PC-9 (cell line): ENCODE data around the gene GLS. TPM values are rescaled to one million over a fixed set of nuclear protein-coding genes. Genes with fewer than 3 reads are reported as not detected.

Experiments
- BruUV-seq: library from RNA; stranded (reverse); fragments of 400-500 nt; replicated peaks from 2 replicates; lab custom pipeline; 2021; lab: Mats Ljungman, UMichigan
- CTCF ChIA-PET: fragments of 300-600 bp; sonication (Branson Sonifier 250); formaldehyde crosslinking; loops from one replicate; lab custom pipeline; 2022; ENCODE audit warnings: antibody characterized with exemption; lab: Charles Lee
- POLR2A ChIA-PET: fragments of 300-600 bp; sonication (Branson Sonifier 250); formaldehyde crosslinking; loops from one replicate; lab custom pipeline; 2022; ENCODE audit warnings: antibody characterized with exemption; ENCODE audit not compliant: unreplicated experiment; lab: Charles Lee
- DNase-seq, 2 experiments: peaks; one replicate each; pipeline versions ENCODE4 v3.0.0 to v3.0.0-alpha.2; 2015 to 2022; ENCODE audit warnings: mixed read lengths in 1 of 2
- H2AFZ ChIP-seq: fragments of 200-600 bp; sonication (generic); 2 replicates; pipeline ENCODE4 v1.8.1; 2017; ENCODE audit warnings: antibody characterized with exemption
- H3F3A ChIP-seq: fragments of 200-600 bp; sonication (generic); 2 replicates; pipeline ENCODE4 v1.8.1; 2017; ENCODE audit warnings: antibody characterized with exemption, mild to moderate bottlenecking, low read depth; ENCODE audit not compliant: insufficient read depth
- H3K27ac ChIP-seq: fragments of 200-600 bp; sonication (generic); 2 replicates; pipeline ENCODE4 v1.6.1; 2016; ENCODE audit warnings: mixed run types
- H3K27me3 ChIP-seq: fragments of 200-600 bp; sonication (generic); 2 replicates; pipeline ENCODE4 v1.6.1; 2016; ENCODE audit warnings: low read depth, mixed run types; ENCODE audit not compliant: insufficient read depth
- H3K36me3 ChIP-seq: fragments of 200-600 bp; sonication (generic); 2 replicates; pipeline ENCODE4 v1.6.1; 2016; ENCODE audit warnings: low read depth, mixed run types
- H3K4me1 ChIP-seq: fragments of 200-600 bp; sonication (generic); replicated peaks from 2 replicates; pipeline ENCODE4 v1.6.1; 2016; ENCODE audit warnings: mixed run types; ENCODE audit not compliant: insufficient read depth
- H3K4me2 ChIP-seq: fragments of 200-600 bp; sonication (generic); 2 replicates; pipeline ENCODE4 v1.6.1; 2017; ENCODE audit warnings: mixed run types
- H3K4me3 ChIP-seq: fragments of 200-600 bp; sonication (generic); 2 replicates; pipeline ENCODE4 v1.6.1; 2016; ENCODE audit warnings: mixed run types
- H3K79me2 ChIP-seq: fragments of 200-600 bp; sonication (generic); 2 replicates; pipeline ENCODE4 v1.6.1; 2017; ENCODE audit warnings: low read depth, mixed run types
- H3K9me2 ChIP-seq: fragments of 200-600 bp; sonication (generic); 2 replicates; pipeline ENCODE4 v1.8.1; 2017; ENCODE audit warnings: mild to moderate bottlenecking; ENCODE audit not compliant: insufficient read depth
- H3K9me3 ChIP-seq: fragments of 200-600 bp; sonication (generic); 2 replicates; pipeline ENCODE4 v1.8.1; 2016; ENCODE audit warnings: low read depth; ENCODE audit not compliant: insufficient read depth
- H4K20me1 ChIP-seq: fragments of 200-600 bp; sonication (generic); 2 replicates; pipeline ENCODE4 v1.8.1; 2017; ENCODE audit not compliant: insufficient read depth
- CTCF ChIP-seq: fragments of 200-600 bp; sonication (generic); conservative IDR thresholded peaks from 2 replicates; pipeline ENCODE4 v1.6.1; 2017; ENCODE audit warnings: mixed run types, antibody characterized with exemption, mild to moderate bottlenecking, moderate library complexity
- EZH2 ChIP-seq: fragments of 200-600 bp; sonication (generic); IDR thresholded peaks from 2 replicates; pipeline ENCODE4 v1.8.0; 2017; ENCODE audit warnings: antibody characterized with exemption, low read depth
- intact Hi-C: fragments of 100-400 bp; cut with micrococcal nuclease; formaldehyde crosslinking; loops from one replicate; pipeline ENCODE4 v1.10.0; 2022; ENCODE audit not compliant: unreplicated experiment
- total RNA-seq: library from RNA; stranded (reverse); gene quantifications from 2 replicates; pipeline ENCODE4 v1.2.3, GENCODE V29; 2021

GLS gene
- total RNA-seq, 1 experiment from 2014 or later = 68.5 TPM

- no peaks in the 10 kb centered on the region for H3K79me2 ChIP-seq
- no peaks in the 10 kb centered on the region for H3K9me3 ChIP-seq
- H3K9me2 ChIP-seq = no peaks in the 10 kb centered on the region
- no peaks in the 10 kb centered on the region for H3K27me3 ChIP-seq
- no peaks in the 10 kb centered on the region for H3K36me3 ChIP-seq
- DNase-seq = peak in 1 of 2 experiments; percentile 17
- H2AFZ ChIP-seq = no peak overlapping the region
- no peaks in the 10 kb centered on the region for H4K20me1 ChIP-seq
- ChIA-PET POLR2A (no interaction called here), CTCF (no interaction called here)
- H3K27ac ChIP-seq = no peak overlapping the region
- no TSS peak for BruUV-seq
- TF ChIP-seq CTCF = peak; percentile 65
- no peak for TF ChIP-seq EZH2
- no peak overlapping the region for H3K4me3 ChIP-seq
- H3K4me1 ChIP-seq = no peaks in the 10 kb centered on the region
- H3K4me2 ChIP-seq = no peak overlapping the region
- H3F3A ChIP-seq = no peaks in the 10 kb centered on the region
- intact Hi-C loops = no loop called here
Observed at GRCh38 chr2:190996338-190996946, 115.8 kb downstream of the GLS start.

- Histone ChIP-seq H3K27ac (no peak overlapping the region), H2AFZ (no peak overlapping the region), H3K9me2 (no peaks in the 10 kb centered on the region), H4K20me1 (no peaks in the 10 kb centered on the region), H3K9me3 (no peaks in the 10 kb centered on the region), H3K79me2 (no peaks in the 10 kb centered on the region), H3K27me3 (no peaks in the 10 kb centered on the region), H3K36me3 (no peaks in the 10 kb centered on the region), H3F3A (no peaks in the 10 kb centered on the region), H3K4me3 (no peak overlapping the region), H3K4me1 (no peaks in the 10 kb centered on the region), H3K4me2 (no peak overlapping the region)
- CTCF ChIA-PET = no interaction called here
- POLR2A ChIA-PET = no interaction called here
- no peak for DNase-seq
- intact Hi-C loops = no loop called here
- BruUV-seq = no TSS peak
- no peak for TF ChIP-seq EZH2
- no peak for TF ChIP-seq CTCF
Observed at GRCh38 chr2:190996947-190997346, 116.3 kb downstream of the GLS start.

- Histone ChIP-seq H2AFZ (no peak overlapping the region), H3K9me2 (no peaks in the 10 kb centered on the region), H3K9me3 (no peaks in the 10 kb centered on the region), H3K4me2 (no peak overlapping the region), H3K27ac (no peak overlapping the region), H4K20me1 (no peaks in the 10 kb centered on the region), H3K4me1 (no peaks in the 10 kb centered on the region), H3F3A (no peaks in the 10 kb centered on the region), H3K79me2 (no peaks in the 10 kb centered on the region), H3K36me3 (no peaks in the 10 kb centered on the region), H3K27me3 (no peaks in the 10 kb centered on the region), H3K4me3 (no peak overlapping the region)
- intact Hi-C loops = no loop called here
- no TSS peak for BruUV-seq
- DNase-seq = no peak
- TF ChIP-seq EZH2 (no peak), CTCF (no peak)
- ChIA-PET POLR2A (no interaction called here), CTCF (no interaction called here)
Observed at GRCh38 chr2:190997526-190998113, 117.0 kb downstream of the GLS start.
